Mesendoderm (in vitro differentiated cells): ENCODE measurements around the gene ANKRD12.

Source experiments
- DNase-seq: peaks from one replicate; pipeline ENCODE4 v3.0.0; 2013
- H2AK5ac ChIP-seq: 2 replicates; pipeline ENCODE4 v1.6.1; 2013; ENCODE audit warnings: low read length, inconsistent platforms
- H2BK120ac ChIP-seq: 2 replicates; pipeline ENCODE4 v1.6.1; 2013; ENCODE audit warnings: low read depth, mild to moderate bottlenecking, low read length, moderate library complexity, mixed read lengths
- H2BK15ac ChIP-seq: replicated peaks from 2 replicates; pipeline ENCODE4 v1.6.1; 2013; ENCODE audit warnings: low read depth, mild to moderate bottlenecking, moderate library complexity
- H2BK5ac ChIP-seq: 2 replicates; pipeline ENCODE4 v1.6.1; 2013; ENCODE audit warnings: low read length, inconsistent platforms
- H3K18ac ChIP-seq: 2 replicates; pipeline ENCODE4 v1.6.1; 2013; ENCODE audit warnings: mild to moderate bottlenecking, low read length, mixed read lengths
- H3K23ac ChIP-seq: one replicate; pipeline ENCODE4 v1.6.1; 2013; ENCODE audit warnings: low read length
- H3K27ac ChIP-seq: 2 replicates; pipeline ENCODE4 v1.5.1; 2013; ENCODE audit warnings: low read depth, mild to moderate bottlenecking, inconsistent platforms, low read length, moderate library complexity
- H3K27me3 ChIP-seq: 2 replicates; pipeline ENCODE4 v1.6.1; 2013; ENCODE audit warnings: low read length, control low read depth, mild to moderate bottlenecking, inconsistent platforms; ENCODE audit not compliant: insufficient read depth, poor library complexity
- H3K36me3 ChIP-seq: 2 replicates; pipeline ENCODE4 v1.6.1; 2013; ENCODE audit warnings: low read length, inconsistent platforms; ENCODE audit not compliant: control insufficient read depth, insufficient read depth
- H3K4ac ChIP-seq: one replicate; pipeline ENCODE4 v1.6.1; 2013; ENCODE audit warnings: low read depth, mild to moderate bottlenecking, low read length, moderate library complexity
- H3K4me1 ChIP-seq: 2 replicates; pipeline ENCODE4 v1.6.1; 2013; ENCODE audit warnings: low read depth, low read length, inconsistent platforms; ENCODE audit not compliant: control insufficient read depth
- H3K4me2 ChIP-seq: 2 replicates; pipeline ENCODE4 v1.6.1; 2013; ENCODE audit warnings: low read length
- H3K4me3 ChIP-seq: 2 replicates; pipeline ENCODE4 v1.5.1; 2013; ENCODE audit warnings: mild to moderate bottlenecking, low read length
- H3K56ac ChIP-seq: one replicate; pipeline ENCODE4 v1.6.1; 2013; ENCODE audit warnings: low read length
- H3K79me1 ChIP-seq: 2 replicates; pipeline ENCODE4 v1.6.1; 2013; ENCODE audit warnings: low read length, inconsistent platforms
- H3K79me2 ChIP-seq: 2 replicates; pipeline ENCODE4 v1.6.1; 2013; ENCODE audit warnings: mild to moderate bottlenecking, low read length; ENCODE audit not compliant: control insufficient read depth, insufficient read depth
- H3K9ac ChIP-seq: 2 replicates; pipeline ENCODE4 v1.6.1; 2013; ENCODE audit warnings: low read length, inconsistent platforms
- H4K5ac ChIP-seq: one replicate; pipeline ENCODE4 v1.6.1; 2013; ENCODE audit warnings: low read length
- H4K8ac ChIP-seq: one replicate; pipeline ENCODE4 v1.6.1; 2013; ENCODE audit warnings: low read depth, mild to moderate bottlenecking, control low read depth, low read length, moderate library complexity
- WGBS: extraction: QIAGEN DNeasy Blood & Tissue Kit; methylation state at CpG from one replicate; pipeline ENCODE4 v1.1.7; 2013; ENCODE audit warnings: low lambda C conversion rate, missing lambda C conversion rate; ENCODE audit not compliant: insufficient coverage; ENCODE audit errors: extremely low coverage; 5-methylcytosine and 5-hydroxymethylcytosine counted together

Gene ANKRD12

DNA sequence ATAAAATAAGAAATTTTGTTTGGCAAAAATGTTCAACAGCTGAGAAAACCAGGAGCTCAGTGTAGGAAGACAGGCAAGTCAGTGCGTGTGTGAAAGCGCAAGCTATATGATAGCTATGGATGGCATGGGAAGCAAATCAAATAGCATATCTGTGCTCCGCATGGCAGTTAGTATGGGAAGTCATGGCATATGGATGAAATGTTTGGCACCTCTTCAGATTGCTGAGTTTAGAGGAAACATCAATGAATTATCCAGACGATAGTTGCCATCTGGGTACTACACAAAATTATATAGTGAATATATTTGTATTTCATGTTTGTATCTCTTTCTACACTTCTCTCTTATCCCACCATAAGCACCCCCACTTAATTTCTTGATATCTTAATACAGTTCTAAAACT, 112.1 kb downstream of the ANKRD12 start:
- Histone ChIP-seq H4K5ac (no peak overlapping the region), H3K4me3 (no peak overlapping the region), H3K4ac (no peak overlapping the region), H3K9ac (no peak overlapping the region), H3K79me1 (no peaks in the 10 kb centered on the region), H3K27me3 (no peaks in the 10 kb centered on the region), H3K79me2 (no peaks in the 10 kb centered on the region), H3K36me3 (no peaks in the 10 kb centered on the region), H3K23ac (no peak overlapping the region), H2BK120ac (no peak overlapping the region), H3K56ac (no peak overlapping the region), H3K4me2 (no peak overlapping the region), H3K27ac (no peak overlapping the region), H2BK15ac (no peak overlapping the region), H2AK5ac (no peak overlapping the region), H3K18ac (no peak overlapping the region), H3K4me1 (no peaks in the 10 kb centered on the region), H4K8ac (no peak overlapping the region), H2BK5ac (no peak overlapping the region)
- no CpG with 5 or more reads among the region's 4 CpGs for WGBS
- no peak for DNase-seq

DNA sequence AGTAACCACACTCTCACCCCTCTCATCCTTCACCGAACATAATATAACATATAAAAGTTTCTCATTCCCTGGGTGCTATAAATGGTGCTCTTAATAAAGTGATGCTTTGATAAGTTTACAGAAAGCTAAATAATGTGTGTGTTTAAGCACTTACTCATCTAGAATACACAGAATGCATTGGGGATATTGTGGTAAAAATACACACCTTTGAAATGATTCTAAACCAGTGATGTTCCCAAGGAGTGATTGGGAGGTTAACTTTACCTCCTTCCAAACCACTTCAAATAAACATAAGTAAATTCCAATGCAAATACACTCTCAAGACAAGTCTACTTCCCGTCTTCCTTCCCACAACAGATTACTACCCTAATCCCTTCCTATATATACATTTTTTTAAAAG, 112.7 kb downstream of the ANKRD12 start:
- H2BK120ac ChIP-seq: no peak overlapping the region
- H3K27ac ChIP-seq: no peak overlapping the region
- H3K56ac ChIP-seq: no peak overlapping the region
- H4K5ac ChIP-seq: no peak overlapping the region
- H3K79me2 ChIP-seq: no peaks in the 10 kb centered on the region
- H3K18ac ChIP-seq: no peak overlapping the region
- H3K4me3 ChIP-seq: no peak overlapping the region
- no peak overlapping the region for H3K4me2 ChIP-seq
- DNase-seq: no peak
- H4K8ac ChIP-seq: no peak overlapping the region
- H3K79me1 ChIP-seq: no peaks in the 10 kb centered on the region
- no peak overlapping the region for H2BK15ac ChIP-seq
- no peak overlapping the region for H3K23ac ChIP-seq
- no peaks in the 10 kb centered on the region for H3K27me3 ChIP-seq
- no peaks in the 10 kb centered on the region for H3K4me1 ChIP-seq
- no peak overlapping the region for H2AK5ac ChIP-seq
- no peak overlapping the region for H3K4ac ChIP-seq
- H3K36me3 ChIP-seq: no peaks in the 10 kb centered on the region
- H3K9ac ChIP-seq: no peak overlapping the region
- 100% methylated on average over 1 of the region's 2 CpGs for WGBS
- H2BK5ac ChIP-seq: no peak overlapping the region

DNA sequence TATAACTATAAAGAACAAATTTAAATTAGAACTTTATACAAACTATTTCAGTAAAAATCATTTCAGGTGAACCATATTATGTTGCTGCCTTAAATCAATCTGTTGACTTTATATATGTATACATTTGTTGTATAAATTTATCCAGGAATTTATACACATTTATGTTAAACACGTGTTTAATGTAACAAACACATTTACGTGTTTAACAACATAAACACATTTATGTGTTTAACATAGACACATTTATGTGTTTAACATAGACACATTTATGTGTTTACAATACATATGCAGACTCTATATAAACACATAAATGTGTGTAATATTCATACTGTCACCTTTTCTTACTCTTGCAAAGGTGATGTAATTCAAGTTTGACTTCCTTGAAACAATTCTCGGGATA, 122.6 kb downstream of the ANKRD12 start:
- H3K27me3 ChIP-seq: no peaks in the 10 kb centered on the region
- no peaks in the 10 kb centered on the region for H3K79me2 ChIP-seq
- no peak overlapping the region for H4K5ac ChIP-seq
- H2AK5ac ChIP-seq: no peak overlapping the region
- peaks cover 3% of the 10 kb centered on the region for H3K4me1 ChIP-seq
- H2BK15ac ChIP-seq: no peak overlapping the region
- H3K9ac ChIP-seq: no peak overlapping the region
- H3K36me3 ChIP-seq: no peaks in the 10 kb centered on the region
- no peak overlapping the region for H3K4me3 ChIP-seq
- no CpG with 5 or more reads among the region's 3 CpGs for WGBS
- no peak overlapping the region for H3K56ac ChIP-seq
- no peak overlapping the region for H2BK5ac ChIP-seq
- DNase-seq: no peak
- H3K4ac ChIP-seq: no peak overlapping the region
- H4K8ac ChIP-seq: no peak overlapping the region
- H3K79me1 ChIP-seq: no peaks in the 10 kb centered on the region
- H3K23ac ChIP-seq: no peak overlapping the region
- no peak overlapping the region for H3K4me2 ChIP-seq
- H3K27ac ChIP-seq: no peak overlapping the region
- no peak overlapping the region for H2BK120ac ChIP-seq
- no peak overlapping the region for H3K18ac ChIP-seq

DNA sequence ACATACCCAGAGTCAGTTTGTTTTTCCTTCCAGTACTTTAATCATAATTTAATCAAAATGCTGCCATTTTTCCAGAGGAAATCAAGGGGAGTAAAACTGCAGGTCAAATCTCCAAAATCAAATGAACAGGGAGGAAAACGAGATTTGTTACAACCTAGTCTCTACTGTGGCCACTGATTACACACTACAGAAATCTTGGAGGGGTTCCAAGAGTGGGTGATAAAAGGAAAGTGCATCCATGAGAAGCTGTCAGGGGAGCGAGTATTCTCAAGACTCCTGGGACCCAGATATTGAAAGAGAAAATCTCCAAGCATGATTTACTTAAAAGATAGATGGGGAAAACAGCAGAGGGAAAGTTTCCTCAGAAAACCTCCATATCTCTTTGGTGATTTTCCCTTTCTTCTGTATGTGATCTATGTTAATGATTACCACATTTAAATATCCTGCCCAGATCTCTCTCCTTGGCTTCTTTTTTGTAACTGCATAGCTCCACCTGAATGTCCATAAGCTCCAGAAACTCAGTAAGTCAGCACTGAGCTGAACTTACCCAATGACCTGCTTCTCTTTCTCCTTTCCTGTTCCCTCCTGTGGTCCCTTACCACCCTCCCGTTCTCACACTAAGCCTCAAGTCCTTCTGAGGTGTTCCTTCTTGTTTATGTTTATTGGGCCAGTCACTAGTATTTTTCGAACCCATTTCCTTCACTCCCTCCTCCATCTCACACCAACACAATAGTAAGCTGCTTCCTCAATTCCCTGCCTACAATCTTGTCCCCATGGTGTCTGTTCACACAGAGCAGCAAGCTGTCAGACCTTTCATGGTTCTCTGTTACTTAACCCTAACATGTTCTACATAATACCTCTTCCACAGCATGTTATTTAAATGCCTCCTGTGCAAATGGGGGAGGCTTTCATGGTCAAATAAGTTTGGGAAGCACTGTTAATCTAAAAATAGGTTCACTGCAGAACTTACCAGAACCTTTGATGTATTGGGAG, 124.1 kb downstream of the ANKRD12 start:
- H3K9ac ChIP-seq: no peak overlapping the region
- no CpG with 5 or more reads among the region's 4 CpGs for WGBS
- H3K4me1 ChIP-seq: peaks cover 3% of the 10 kb centered on the region
- no peak overlapping the region for H3K4ac ChIP-seq
- no peaks in the 10 kb centered on the region for H3K79me1 ChIP-seq
- H3K79me2 ChIP-seq: no peaks in the 10 kb centered on the region
- H2AK5ac ChIP-seq: no peak overlapping the region
- H3K27ac ChIP-seq: no peak overlapping the region
- peak; percentile 47 for DNase-seq
- H4K5ac ChIP-seq: no peak overlapping the region
- H3K56ac ChIP-seq: peak overlapping the region; percentile 35
- no peak overlapping the region for H2BK15ac ChIP-seq
- no peak overlapping the region for H2BK120ac ChIP-seq
- no peak overlapping the region for H3K18ac ChIP-seq
- H3K4me3 ChIP-seq: no peak overlapping the region
- no peak overlapping the region for H3K23ac ChIP-seq
- H3K4me2 ChIP-seq: no peak overlapping the region
- no peak overlapping the region for H2BK5ac ChIP-seq
- H4K8ac ChIP-seq: no peak overlapping the region
- no peaks in the 10 kb centered on the region for H3K27me3 ChIP-seq
- H3K36me3 ChIP-seq: no peaks in the 10 kb centered on the region

DNA sequence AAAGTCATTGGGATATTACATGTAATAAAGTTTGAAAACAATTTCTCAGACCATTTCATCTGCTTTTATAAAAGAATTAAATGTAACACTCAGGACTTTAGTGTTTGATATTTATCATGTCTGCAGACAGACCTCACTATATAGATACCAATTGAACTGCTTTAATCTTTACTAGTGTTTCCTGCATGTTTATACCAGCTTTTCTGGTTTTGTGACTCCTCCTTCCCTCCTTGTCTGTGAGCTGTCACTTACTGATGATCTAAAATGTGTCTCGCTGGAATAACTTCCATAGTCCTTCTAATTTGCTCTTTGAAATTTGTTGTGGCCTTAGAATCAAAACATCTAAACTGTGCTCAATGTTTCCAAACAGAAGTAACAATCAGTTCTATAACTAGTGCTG, 126.7 kb downstream of the ANKRD12 start:
- Histone ChIP-seq H4K5ac (no peak overlapping the region), H3K79me2 (no peaks in the 10 kb centered on the region), H3K27ac (no peak overlapping the region), H3K4me1 (peaks cover 3% of the 10 kb centered on the region), H2BK120ac (no peak overlapping the region), H3K36me3 (no peaks in the 10 kb centered on the region), H3K4ac (no peak overlapping the region), H3K23ac (no peak overlapping the region), H3K27me3 (no peaks in the 10 kb centered on the region), H3K18ac (no peak overlapping the region), H2BK5ac (no peak overlapping the region), H2BK15ac (no peak overlapping the region), H2AK5ac (no peak overlapping the region), H3K9ac (no peak overlapping the region), H4K8ac (no peak overlapping the region), H3K4me3 (no peak overlapping the region), H3K79me1 (no peaks in the 10 kb centered on the region), H3K4me2 (no peak overlapping the region), H3K56ac (no peak overlapping the region)
- no CpG with 5 or more reads among the region's 1 CpG for WGBS
- DNase-seq: no peak
